CD4-positive, alpha-beta T cell (primary cell): Measurements from ENCODE around the gene PNMT. TPM values are rescaled to one million over a fixed set of nuclear protein-coding genes. Genes with fewer than 3 reads are reported as not detected.

ENCODE experiments used
- ATAC-seq: fragments of 200-7000 bp; cut with Tn5 transposase; one replicate; pipeline ENCODE4 v1.10.0; 2022; ENCODE audit warnings: mild to moderate bottlenecking; ENCODE audit not compliant: poor library complexity
- CTCF ChIA-PET: fragments of 350-600 bp; sonication (Branson Sonifier 250); formaldehyde crosslinking; loops from one replicate; lab custom pipeline; 2021; ENCODE audit warnings: antibody characterized with exemption, inconsistent platforms; lab: Charles Lee
- POLR2A ChIA-PET: fragments of 350-600 bp; sonication (Branson Sonifier 250); formaldehyde crosslinking; loops from one replicate; lab custom pipeline; 2021; ENCODE audit warnings: antibody characterized with exemption, inconsistent platforms; lab: Charles Lee
- DNase-seq, 14 experiments: peaks; one replicate each; pipeline ENCODE4 v3.0.0-alpha.2; 2013 to 2020; ENCODE audit warnings: mixed read lengths in 2 of 14
- H3K27ac ChIP-seq, 2 donors: one replicate each; pipeline versions ENCODE4 v1.5.1 to v1.7.0; 2013; ENCODE audit warnings: low read length in 2 of 2, low read depth in 1 of 2, mild to moderate bottlenecking in 1 of 2
- H3K27me3 ChIP-seq, 2 experiments: 1 replicate in 1 of 2; 2 replicates in 1 of 2; pipeline versions ENCODE4 v1.6.1 to v1.7.0; 2013; ENCODE audit warnings: low read length in 2 of 2, control low read depth in 1 of 2, mild to moderate bottlenecking in 1 of 2, moderate library complexity in 1 of 2; ENCODE audit not compliant: insufficient read depth in 2 of 2, control insufficient read depth in 1 of 2
- H3K36me3 ChIP-seq: one replicate; pipeline ENCODE4 v1.6.1; 2013; ENCODE audit warnings: low read length, control low read depth; ENCODE audit not compliant: insufficient read depth
- H3K4me1 ChIP-seq: one replicate; pipeline ENCODE4 v1.6.1; 2013; ENCODE audit warnings: low read length, control low read depth; ENCODE audit not compliant: insufficient read depth
- H3K4me3 ChIP-seq: one replicate; pipeline ENCODE4 v1.5.1; 2013; ENCODE audit warnings: mild to moderate bottlenecking, low read length, moderate library complexity
- H3K9me3 ChIP-seq, 2 experiments: 1 replicate in 1 of 2; 2 replicates in 1 of 2; pipeline versions ENCODE4 v1.6.1 to v1.7.0; 2013; ENCODE audit warnings: low read length in 2 of 2, mild to moderate bottlenecking in 2 of 2, control low read depth in 1 of 2, moderate library complexity in 1 of 2; ENCODE audit not compliant: control insufficient read depth in 1 of 2, insufficient read depth in 1 of 2
- H3K27ac Mint-ChIP-seq: one replicate; pipeline ENCODE4 v1.8.0; 2020; ENCODE audit warnings: mixed read lengths
- H3K27me3 Mint-ChIP-seq: one replicate; pipeline ENCODE4 v1.8.0; 2021; ENCODE audit warnings: mixed read lengths
- H3K36me3 Mint-ChIP-seq: one replicate; pipeline ENCODE4 v1.8.0; 2021; ENCODE audit warnings: low read depth, mixed read lengths
- H3K4me1 Mint-ChIP-seq: one replicate; pipeline ENCODE4 v1.8.0; 2021; ENCODE audit warnings: low read depth, mixed read lengths
- H3K4me3 Mint-ChIP-seq: one replicate; pipeline ENCODE4 v1.8.0; 2020; ENCODE audit warnings: mild to moderate bottlenecking, mixed read lengths
- H3K9me3 Mint-ChIP-seq: one replicate; pipeline ENCODE4 v1.8.0; 2020; ENCODE audit warnings: mixed read lengths
- intact Hi-C, 2 experiments: fragments of 100-400 bp; cut with DNase I in 1 of 2; cut with micrococcal nuclease in 1 of 2; formaldehyde crosslinking; loops; one replicate each; pipeline versions ENCODE4 v1.15.1 to v1.9.0; 2023 to 2025; cut with DNase I, micrococcal nuclease
- total RNA-seq, 174 experiments: library from RNA in 2 of 174; stranded (reverse) in 2 of 174; gene quantifications; one replicate each; pipeline ENCODE4 v1.2.3 and lab custom pipeline; 2021 to 2026
- TF ChIP-seq, protein P1 (sequence below): fragments of 200-600 bp; IDR thresholded peaks from one replicate; pipeline ENCODE4 v1.8.0; 2022; ENCODE audit warnings: antibody characterized with exemption, mild to moderate bottlenecking

PNMT gene
- total RNA-seq, 2 experiments from 2014 or later, result 0.47 TPM; not detected in 1

DNA sequence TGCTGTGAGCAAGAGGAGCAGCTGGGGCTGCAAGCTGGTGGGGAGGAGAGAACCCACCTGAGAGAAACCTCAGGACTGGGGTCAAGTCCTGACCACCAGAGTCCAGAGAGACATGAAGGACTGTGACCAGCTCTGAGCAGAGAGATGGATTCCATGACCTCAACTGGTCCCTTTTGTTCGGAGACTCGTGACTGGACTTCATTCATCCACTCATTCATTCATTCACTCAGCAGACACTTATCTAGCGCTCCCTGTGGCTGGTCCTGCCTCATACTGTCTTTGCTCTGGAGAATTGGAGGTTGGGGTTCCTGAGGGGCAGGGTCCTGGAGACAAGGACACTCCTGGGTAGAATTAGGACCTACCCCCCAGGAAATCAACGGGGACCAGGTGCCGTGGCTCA lies 35.7 kb downstream of the PNMT start:
- Mint-ChIP-seq H3K27ac (no peak overlapping the region), H3K27me3 (peaks cover 25% of the 10 kb centered on the region)
- H3K27ac ChIP-seq, result no peak overlapping the region

GRCh38 chr17:39704821-39705551 lies 36.7 kb downstream of the PNMT start:
- intact Hi-C loops, result no loop called here
- Histone ChIP-seq H3K27me3 (peaks cover 13 to 20% of the 10 kb centered on the region in 2 experiments), H3K9me3 (peaks cover 0 to 5% of the 10 kb centered on the region in 2 experiments), H3K4me1 (peaks cover 33% of the 10 kb centered on the region), H3K27ac (no peak overlapping the region), H3K4me3 (no peak overlapping the region), H3K36me3 (no peaks in the 10 kb centered on the region)
- ChIA-PET CTCF (interaction anchor here (0.6 kb wide), 1 partner anchor 137 kb away, joined by 3 read pairs; no protein-coding TSS in a partner anchor), POLR2A (no interaction called here)
- TF ChIP-seq, protein P1, sequence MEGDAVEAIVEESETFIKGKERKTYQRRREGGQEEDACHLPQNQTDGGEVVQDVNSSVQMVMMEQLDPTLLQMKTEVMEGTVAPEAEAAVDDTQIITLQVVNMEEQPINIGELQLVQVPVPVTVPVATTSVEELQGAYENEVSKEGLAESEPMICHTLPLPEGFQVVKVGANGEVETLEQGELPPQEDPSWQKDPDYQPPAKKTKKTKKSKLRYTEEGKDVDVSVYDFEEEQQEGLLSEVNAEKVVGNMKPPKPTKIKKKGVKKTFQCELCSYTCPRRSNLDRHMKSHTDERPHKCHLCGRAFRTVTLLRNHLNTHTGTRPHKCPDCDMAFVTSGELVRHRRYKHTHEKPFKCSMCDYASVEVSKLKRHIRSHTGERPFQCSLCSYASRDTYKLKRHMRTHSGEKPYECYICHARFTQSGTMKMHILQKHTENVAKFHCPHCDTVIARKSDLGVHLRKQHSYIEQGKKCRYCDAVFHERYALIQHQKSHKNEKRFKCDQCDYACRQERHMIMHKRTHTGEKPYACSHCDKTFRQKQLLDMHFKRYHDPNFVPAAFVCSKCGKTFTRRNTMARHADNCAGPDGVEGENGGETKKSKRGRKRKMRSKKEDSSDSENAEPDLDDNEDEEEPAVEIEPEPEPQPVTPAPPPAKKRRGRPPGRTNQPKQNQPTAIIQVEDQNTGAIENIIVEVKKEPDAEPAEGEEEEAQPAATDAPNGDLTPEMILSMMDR, result no peak
- ATAC-seq (no peak), DNase-seq (peak in 1 of 14 experiments; percentile 6)
- H3K4me1 Mint-ChIP-seq, result peaks cover 9% of the 10 kb centered on the region
- H3K27ac Mint-ChIP-seq, result no peak overlapping the region
- H3K27me3 Mint-ChIP-seq, result peaks cover 15% of the 10 kb centered on the region
- H3K4me3 Mint-ChIP-seq, result no peak overlapping the region
- H3K9me3 Mint-ChIP-seq, result no peaks in the 10 kb centered on the region
- H3K36me3 Mint-ChIP-seq, result no peaks in the 10 kb centered on the region

More for the DNA sequence above, 35.7 kb downstream of the PNMT start:
- DNase-seq, result no peak
- H3K36me3 Mint-ChIP-seq, result no peaks in the 10 kb centered on the region
- intact Hi-C loops, result no loop called here
- no peaks in the 10 kb centered on the region for H3K36me3 ChIP-seq
- ChIA-PET POLR2A (no interaction called here), CTCF (no interaction called here)
- peaks cover 34% of the 10 kb centered on the region for H3K4me1 ChIP-seq
- ATAC-seq, result no peak
- H3K4me1 Mint-ChIP-seq, result peaks cover 15% of the 10 kb centered on the region
- H3K4me3 Mint-ChIP-seq, result no peak overlapping the region
- H3K9me3 Mint-ChIP-seq, result no peaks in the 10 kb centered on the region
- H3K9me3 ChIP-seq, result peaks cover 0 to 5% of the 10 kb centered on the region in 2 experiments
- TF ChIP-seq, protein P1, result no peak
- H3K27me3 ChIP-seq, result peaks cover 23 to 30% of the 10 kb centered on the region in 2 experiments
- no peak overlapping the region for H3K4me3 ChIP-seq

GRCh38 chr17:39705786-39706348 lies 37.6 kb downstream of the PNMT start:
- Histone ChIP-seq H3K27me3 (peaks cover 7 to 11% of the 10 kb centered on the region in 2 experiments), H3K4me1 (peaks cover 26% of the 10 kb centered on the region), H3K36me3 (no peaks in the 10 kb centered on the region), H3K4me3 (no peak overlapping the region), H3K9me3 (no peaks in the 10 kb centered on the region), H3K27ac (no peak overlapping the region)
- Mint-ChIP-seq H3K27me3 (peaks cover 10% of the 10 kb centered on the region), H3K4me1 (peaks cover 9% of the 10 kb centered on the region), H3K27ac (no peak overlapping the region), H3K4me3 (no peak overlapping the region), H3K36me3 (no peaks in the 10 kb centered on the region), H3K9me3 (no peaks in the 10 kb centered on the region)
- intact Hi-C loops, result no loop called here
- DNase-seq, result no peak
- no peak for ATAC-seq
- ChIA-PET CTCF (no interaction called here), POLR2A (interaction anchor here (1.5 kb wide), 1 partner anchor 18 kb away, joined by 3 read pairs; the partner anchor contains the start of gene PGAP3)
- TF ChIP-seq, protein P1, result no peak
